ENCODE measurements around the gene FLOT2.
"Not testable (repeated sequence)": the region's sequence is repeated elsewhere in the genome, so short reads cannot be mapped to it uniquely, and the experiment has no call there.

FLOT2 gene

GRCh38 chr17:28842282-28843012 lies 55.1 kb downstream of the FLOT2 start, which contains the start of gene FAM222B:
TSS of gene FAM222B (minus strand) at chr17:28842790. CDS start at chr17:28766667, 76,123 bp downstream.
- peak; percentile 83 for DNase-seq (ENCODE audit: low read depth)
- TF ChIP-seq CTCF (conservative IDR thresholded peaks at IDR 0.05; ENCODE audit: low read depth, low read length) = peak; percentile 14
- H3K4me3 ChIP-seq (ENCODE audit: low read depth, low read length) = peak within 1 kb of the TSS; percentile 96

GRCh38 chr17:28841901-28842281 lies 55.6 kb downstream of the FLOT2 start:
- H3K4me3 ChIP-seq (ENCODE audit: low read depth, low read length) = peak overlapping the region; percentile 96
- peak; percentile 9 for DNase-seq (ENCODE audit: low read depth)
- TF ChIP-seq CTCF (conservative IDR thresholded peaks at IDR 0.05; ENCODE audit: low read depth, low read length) = no peak

- TF ChIP-seq CTCF (conservative IDR thresholded peaks at IDR 0.05; ENCODE audit: low read depth, low read length) = no peak
- peak; percentile 45 for DNase-seq (ENCODE audit: low read depth)
- no peak overlapping the region for H3K4me3 ChIP-seq (ENCODE audit: low read depth, low read length)
These were observed 58.3 kb downstream of the FLOT2 start for GRCh38 chr17:28839221-28839620.

GRCh38 chr17:28836541-28836940 lies 61.0 kb downstream of the FLOT2 start:
- not testable (repeated sequence) for DNase-seq (ENCODE audit: low read depth); H3K4me3 ChIP-seq (ENCODE audit: low read depth, low read length)

- no peak for TF ChIP-seq CTCF (conservative IDR thresholded peaks at IDR 0.05; ENCODE audit: low read depth, low read length)
These were observed 63.1 kb downstream of the FLOT2 start for GRCh38 chr17:28834420-28834819.

More at GRCh38 chr17:28834420-28834819, 63.1 kb downstream of the FLOT2 start:
- H3K4me3 ChIP-seq (ENCODE audit: low read depth, low read length) = no peak overlapping the region
- DNase-seq (ENCODE audit: low read depth) = no peak

Measured in choroid plexus epithelial cell (primary cell).